ENCODE results near the gene CLCN5. TPM values are rescaled to one million over a fixed set of nuclear protein-coding genes. Genes with fewer than 3 reads are reported as not detected.

Gene CLCN5
- total RNA-seq, 4 donors from 2014 or later: 5.2 to 31.8 (median 9.0) TPM

- WGBS, 2 donors: 85 to 86% methylated on average over 4 of the region's 4 CpGs
- TF ChIP-seq, protein P1, sequence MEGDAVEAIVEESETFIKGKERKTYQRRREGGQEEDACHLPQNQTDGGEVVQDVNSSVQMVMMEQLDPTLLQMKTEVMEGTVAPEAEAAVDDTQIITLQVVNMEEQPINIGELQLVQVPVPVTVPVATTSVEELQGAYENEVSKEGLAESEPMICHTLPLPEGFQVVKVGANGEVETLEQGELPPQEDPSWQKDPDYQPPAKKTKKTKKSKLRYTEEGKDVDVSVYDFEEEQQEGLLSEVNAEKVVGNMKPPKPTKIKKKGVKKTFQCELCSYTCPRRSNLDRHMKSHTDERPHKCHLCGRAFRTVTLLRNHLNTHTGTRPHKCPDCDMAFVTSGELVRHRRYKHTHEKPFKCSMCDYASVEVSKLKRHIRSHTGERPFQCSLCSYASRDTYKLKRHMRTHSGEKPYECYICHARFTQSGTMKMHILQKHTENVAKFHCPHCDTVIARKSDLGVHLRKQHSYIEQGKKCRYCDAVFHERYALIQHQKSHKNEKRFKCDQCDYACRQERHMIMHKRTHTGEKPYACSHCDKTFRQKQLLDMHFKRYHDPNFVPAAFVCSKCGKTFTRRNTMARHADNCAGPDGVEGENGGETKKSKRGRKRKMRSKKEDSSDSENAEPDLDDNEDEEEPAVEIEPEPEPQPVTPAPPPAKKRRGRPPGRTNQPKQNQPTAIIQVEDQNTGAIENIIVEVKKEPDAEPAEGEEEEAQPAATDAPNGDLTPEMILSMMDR (IDR thresholded peaks at IDR 0.05): no peak
- TF ChIP-seq POLR2A (IDR thresholded peaks at IDR 0.05): no peak
- intact Hi-C loops (cut with DNase I; ENCODE audit: low total_unique reads): loop anchor here (5.0 kb wide), 1 partner anchor 1223 kb away; no protein-coding TSS in a partner anchor
- H3K4me3 ChIP-seq (ENCODE audit: low read depth, poor library complexity, severe bottlenecking): no peak overlapping the region
- DNase-seq (ENCODE audit: low spot score in 2 of 2): no peak
These were observed 153.4 kb downstream of the CLCN5 start for GRCh38 chrX:50075630-50076339.

DNA sequence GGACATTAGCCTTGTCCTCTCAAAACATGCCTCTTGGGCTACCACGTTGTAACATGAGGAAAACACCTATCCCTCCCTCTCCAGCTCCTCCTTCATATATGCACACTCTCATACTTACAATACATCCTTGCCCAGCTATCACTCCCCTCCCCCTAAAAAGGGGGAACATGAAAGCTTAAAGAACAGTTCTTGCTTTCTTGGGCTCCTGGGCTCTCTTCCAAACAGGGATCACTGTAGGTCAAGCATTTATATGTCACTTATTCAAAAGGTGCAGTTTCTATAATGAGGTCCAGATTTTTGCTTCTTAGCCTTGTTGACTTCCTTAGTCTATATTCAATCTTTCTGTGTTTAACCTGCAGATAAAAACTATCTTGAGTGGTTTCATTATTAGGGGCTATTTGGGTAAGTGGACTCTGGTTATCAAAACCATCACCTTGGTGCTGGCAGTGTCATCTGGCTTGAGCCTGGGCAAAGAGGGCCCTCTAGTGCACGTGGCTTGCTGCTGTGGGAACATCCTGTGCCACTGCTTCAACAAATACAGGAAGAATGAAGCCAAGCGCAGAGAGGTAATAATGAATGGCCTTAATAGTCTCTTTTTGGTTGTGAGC is 159.0 kb downstream of the CLCN5 start:
- TF ChIP-seq, protein P1 (IDR thresholded peaks at IDR 0.05): no peak
- no peak for TF ChIP-seq POLR2A (IDR thresholded peaks at IDR 0.05)
- intact Hi-C loops (cut with DNase I; ENCODE audit: low total_unique reads): no loop called here
- no peak overlapping the region for H3K4me3 ChIP-seq (ENCODE audit: low read depth, poor library complexity, severe bottlenecking)
- DNase-seq (ENCODE audit: low spot score in 2 of 2): no peak
- WGBS, 2 donors: 43 to 53% methylated on average over 3 of the region's 3 CpGs

GRCh38 chrX:50082741-50083140 is 160.3 kb downstream of the CLCN5 start:
- no peak overlapping the region for H3K4me3 ChIP-seq (ENCODE audit: low read depth, poor library complexity, severe bottlenecking)
- TF ChIP-seq POLR2A (IDR thresholded peaks at IDR 0.05): no peak
- TF ChIP-seq, protein P1 (IDR thresholded peaks at IDR 0.05): no peak
- intact Hi-C loops (cut with DNase I; ENCODE audit: low total_unique reads): no loop called here
- DNase-seq (ENCODE audit: low spot score in 2 of 2): no peak
- WGBS, 2 donors: 68 to 95% methylated on average over 2 of the region's 2 CpGs

GRCh38 chrX:50088645-50089044 is 166.2 kb downstream of the CLCN5 start:
- H3K4me3 ChIP-seq (ENCODE audit: low read depth, poor library complexity, severe bottlenecking): no peak overlapping the region
- intact Hi-C loops (cut with DNase I; ENCODE audit: low total_unique reads): no loop called here
- no peak for DNase-seq (ENCODE audit: low spot score in 2 of 2)
- TF ChIP-seq, protein P1 (IDR thresholded peaks at IDR 0.05): no peak
- no peak for TF ChIP-seq POLR2A (IDR thresholded peaks at IDR 0.05)
- 53 to 55% methylated on average over 3 of the region's 3 CpGs for WGBS, 2 donors

DNA sequence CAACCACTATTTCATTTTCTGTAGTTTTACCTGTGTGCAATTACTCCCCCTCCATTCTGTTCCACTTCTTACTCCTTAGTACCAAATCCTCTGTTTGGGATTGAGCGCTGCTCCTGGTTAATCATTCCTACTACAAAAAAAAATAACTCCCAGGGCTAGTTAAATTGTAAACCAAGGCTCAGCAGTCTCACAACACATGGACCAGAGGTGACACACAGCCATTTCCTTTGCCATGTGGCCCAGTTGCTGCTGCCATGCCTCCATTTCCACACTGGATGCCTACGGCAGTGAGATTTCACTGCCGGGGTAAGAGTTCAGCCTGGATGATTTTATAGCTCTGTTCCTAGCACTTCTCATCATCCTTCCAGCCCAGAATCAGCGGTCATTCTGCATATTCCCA is 171.2 kb downstream of the CLCN5 start:
- TF ChIP-seq, protein P1 (IDR thresholded peaks at IDR 0.05): no peak
- TF ChIP-seq POLR2A (IDR thresholded peaks at IDR 0.05): no peak
- DNase-seq (ENCODE audit: low spot score in 2 of 2): no peak
- WGBS, 2 donors: 89 to 100% methylated on average over 4 of the region's 4 CpGs
- intact Hi-C loops (cut with DNase I; ENCODE audit: low total_unique reads): no loop called here
- H3K4me3 ChIP-seq (ENCODE audit: low read depth, poor library complexity, severe bottlenecking): no peak overlapping the region
